NCI-H2081 (cell line): Measurements from ENCODE around the gene CEBPE.

Source experiments
- DNase-seq, 2 experiments: peaks; one replicate each; lab custom pipeline; 2025; lab: John Stamatoyannopoulos, UW

The CEBPE gene

GRCh38 chr14:23118506-23119362, at the start of gene CEBPE:
CEBPE (minus strand) TSS chr14:23119255; CDS start chr14:23119091, 164 bp downstream.
- DNase-seq: no peak

DNA sequence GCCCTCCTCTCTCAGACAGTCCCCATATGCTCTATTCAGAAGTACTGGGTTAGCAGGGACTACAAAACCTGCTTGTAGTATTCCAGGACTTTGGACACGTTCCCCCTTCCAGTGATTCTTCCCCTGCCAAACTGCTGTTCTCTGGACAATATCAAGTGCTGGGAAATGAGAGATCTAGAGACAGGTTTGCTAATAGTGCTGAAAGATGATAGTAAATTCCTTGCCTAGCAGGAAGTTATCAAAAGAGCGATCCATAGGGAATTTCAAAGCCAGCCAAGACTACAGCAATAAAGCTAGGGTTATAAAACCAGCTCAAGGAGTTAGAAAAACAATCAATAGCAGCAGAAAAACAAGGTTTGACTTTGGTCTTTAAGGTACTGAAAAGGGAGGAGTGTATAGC, 49.2 kb upstream of the CEBPE start:
- DNase-seq: no peak

GRCh38 chr14:23167116-23167847, 48.2 kb upstream of the CEBPE start:
- no peak for DNase-seq

GRCh38 chr14:23164949-23165348, 45.9 kb upstream of the CEBPE start:
- DNase-seq: no peak

DNA sequence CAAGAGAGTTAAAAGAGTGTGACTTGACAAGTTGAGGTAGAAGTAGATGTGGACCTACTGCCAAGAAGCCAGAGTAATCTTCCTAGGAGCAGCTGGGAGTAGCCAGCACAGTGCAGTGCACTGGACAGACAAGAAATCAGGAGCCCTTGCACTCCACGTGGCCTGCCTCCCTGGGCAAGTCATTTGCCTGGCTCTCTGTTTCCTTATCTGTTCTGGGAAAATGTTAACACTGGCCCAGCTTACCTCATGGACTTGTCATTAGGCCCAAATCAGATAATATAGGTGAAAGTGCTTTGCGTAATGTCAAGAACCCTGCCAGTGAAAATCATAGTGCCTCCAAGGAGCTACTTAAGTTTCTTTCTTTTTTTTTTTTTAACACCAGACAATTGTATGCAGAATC, 45.2 kb upstream of the CEBPE start:
- no peak for DNase-seq

DNA sequence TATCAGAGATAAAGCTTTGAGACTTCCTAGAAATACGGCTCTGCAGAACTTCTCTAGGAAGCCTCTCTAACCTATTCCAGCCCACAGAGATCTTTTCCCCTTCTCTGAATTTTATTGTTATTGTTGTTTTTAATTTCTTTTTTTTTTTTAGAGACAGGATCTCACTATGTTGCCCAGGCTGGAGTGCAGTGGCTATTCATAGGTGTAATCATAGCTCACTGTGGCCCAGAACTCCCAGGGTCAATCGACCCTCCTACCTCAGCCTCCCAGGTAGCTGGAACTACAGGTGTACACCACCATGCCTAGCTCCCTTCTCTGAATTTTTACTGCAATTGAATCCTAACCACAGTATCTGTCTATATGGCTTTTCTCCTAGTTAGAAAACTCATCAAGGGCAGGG, 44.8 kb upstream of the CEBPE start:
- DNase-seq: no peak

- no peak for DNase-seq
Measured at GRCh38 chr14:23162800-23163199, 43.7 kb upstream of the CEBPE start.

GRCh38 chr14:23162005-23162404, 43.0 kb upstream of the CEBPE start:
- DNase-seq: no peak

DNA sequence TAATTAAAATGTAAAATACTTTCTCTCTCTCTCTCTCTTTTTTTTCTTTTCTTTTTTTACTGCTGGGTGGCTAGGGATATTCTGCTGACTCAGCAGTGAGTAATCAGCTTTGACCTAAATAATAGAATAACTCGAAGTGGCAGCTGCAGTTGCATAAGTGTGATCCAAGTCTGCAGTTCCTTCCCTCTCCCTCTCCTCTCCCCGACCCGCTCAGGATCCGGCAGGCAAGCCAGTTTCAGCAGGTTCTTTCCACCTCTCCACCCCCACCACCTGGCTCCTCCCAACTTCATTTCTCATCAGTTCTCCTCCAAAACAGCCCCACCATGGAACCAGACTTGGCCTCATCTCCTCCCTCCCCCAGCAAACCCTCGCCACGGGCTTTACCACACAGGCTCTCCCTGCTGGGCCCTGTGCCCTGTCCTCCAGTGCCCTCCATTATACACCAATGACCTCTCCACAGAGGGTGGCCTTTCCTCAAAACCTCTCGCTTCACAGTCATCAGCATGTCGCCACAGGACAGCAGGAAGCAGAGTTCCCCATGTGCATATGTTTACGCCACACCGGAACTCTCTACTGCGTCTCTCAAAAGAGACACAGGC, 42.0 kb upstream of the CEBPE start:
- no peak for DNase-seq

GRCh38 chr14:23159532-23159931, 40.5 kb upstream of the CEBPE start:
- DNase-seq: no peak

- DNase-seq: no peak
Measured at GRCh38 chr14:23158779-23159178, 39.7 kb upstream of the CEBPE start.

GRCh38 chr14:23154964-23155587, 36.0 kb upstream of the CEBPE start:
- DNase-seq: no peak

- DNase-seq: no peak
Measured at GRCh38 chr14:23153851-23154796, 35.1 kb upstream of the CEBPE start.

DNA sequence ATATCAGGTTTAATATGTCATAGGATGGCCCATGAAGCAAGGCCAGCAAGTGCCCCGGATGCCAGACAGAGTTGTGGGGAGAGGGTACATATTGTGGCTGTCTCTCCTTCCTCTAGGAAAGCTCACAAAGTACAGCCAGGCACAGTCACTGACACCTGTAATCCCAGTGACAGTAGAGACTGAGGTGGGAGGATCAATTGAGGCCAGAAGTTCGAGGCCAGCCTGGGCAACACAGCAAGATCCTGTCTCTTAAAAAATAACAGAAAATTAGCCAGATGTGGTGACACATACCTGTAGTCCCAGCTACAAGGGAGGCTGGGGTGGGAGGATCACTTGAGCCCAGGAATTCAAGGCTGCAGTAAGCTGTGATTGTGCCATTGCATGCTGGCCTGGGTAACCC, 32.3 kb upstream of the CEBPE start:
- DNase-seq: no peak

- no peak for DNase-seq
Measured at GRCh38 chr14:23149745-23150144, 30.7 kb upstream of the CEBPE start.

- DNase-seq: no peak
Measured at GRCh38 chr14:23148591-23149249, 29.7 kb upstream of the CEBPE start.

DNA sequence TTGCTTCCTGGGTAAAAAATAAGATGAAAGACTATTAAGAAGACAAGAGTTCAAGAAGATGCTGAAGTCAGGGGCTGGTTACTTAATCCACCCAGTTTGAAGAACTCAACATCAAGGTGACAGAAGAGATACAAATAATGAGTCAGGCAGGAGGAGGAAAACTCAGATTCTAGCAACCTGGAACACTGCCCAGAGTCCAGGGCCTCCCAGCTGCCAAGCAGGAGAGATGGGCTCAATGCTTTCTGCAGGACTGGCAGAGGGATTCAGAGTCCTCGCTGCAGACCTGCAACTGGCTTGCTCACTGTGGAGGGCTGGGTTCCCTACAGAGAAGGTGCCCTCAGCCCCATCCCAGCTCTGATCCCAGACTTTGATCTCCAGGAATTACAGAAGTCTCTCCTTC, 28.6 kb upstream of the CEBPE start:
- no peak for DNase-seq

- no peak for DNase-seq
Measured at GRCh38 chr14:23146980-23147379, 27.9 kb upstream of the CEBPE start.

GRCh38 chr14:23146351-23146910, 27.4 kb upstream of the CEBPE start:
- DNase-seq: no peak

DNA sequence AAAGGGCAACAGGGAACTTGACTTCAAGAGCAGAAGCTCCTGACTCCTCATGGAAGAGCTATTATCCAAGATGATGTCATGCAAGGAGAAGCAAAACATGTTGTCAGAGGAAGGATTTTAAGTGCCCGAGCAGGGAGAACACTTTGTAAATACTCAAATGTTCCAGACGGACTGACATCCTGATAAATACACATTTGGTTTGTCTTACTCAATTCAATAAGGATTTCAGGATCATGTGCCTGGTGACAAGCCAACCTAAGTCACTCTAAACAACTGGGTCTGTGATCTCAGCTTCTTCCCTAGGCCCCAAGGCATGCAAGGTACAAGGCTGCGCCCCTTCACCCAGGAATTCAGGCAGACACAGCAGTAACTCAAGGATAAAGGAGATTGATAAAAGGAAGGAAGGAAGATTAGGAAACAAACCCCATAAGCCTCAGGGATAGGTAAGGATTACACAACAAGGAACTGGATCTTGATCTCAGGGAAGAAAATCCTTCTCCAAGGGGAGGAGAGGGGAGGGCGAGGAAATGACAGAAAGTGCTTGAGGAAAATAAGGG, 26.8 kb upstream of the CEBPE start:
- DNase-seq: no peak
